HG03439 (cell line): Measurements from ENCODE around the gene CRYBG2.

ENCODE experiments used
- ATAC-seq: cut with Tn5 transposase; IDR thresholded peaks from one replicate; pipeline ENCODE4 v1.9.1; 2021; ENCODE audit warnings: mild to moderate bottlenecking, moderate library complexity; ENCODE audit not compliant: unreplicated experiment

The CRYBG2 gene

DNA sequence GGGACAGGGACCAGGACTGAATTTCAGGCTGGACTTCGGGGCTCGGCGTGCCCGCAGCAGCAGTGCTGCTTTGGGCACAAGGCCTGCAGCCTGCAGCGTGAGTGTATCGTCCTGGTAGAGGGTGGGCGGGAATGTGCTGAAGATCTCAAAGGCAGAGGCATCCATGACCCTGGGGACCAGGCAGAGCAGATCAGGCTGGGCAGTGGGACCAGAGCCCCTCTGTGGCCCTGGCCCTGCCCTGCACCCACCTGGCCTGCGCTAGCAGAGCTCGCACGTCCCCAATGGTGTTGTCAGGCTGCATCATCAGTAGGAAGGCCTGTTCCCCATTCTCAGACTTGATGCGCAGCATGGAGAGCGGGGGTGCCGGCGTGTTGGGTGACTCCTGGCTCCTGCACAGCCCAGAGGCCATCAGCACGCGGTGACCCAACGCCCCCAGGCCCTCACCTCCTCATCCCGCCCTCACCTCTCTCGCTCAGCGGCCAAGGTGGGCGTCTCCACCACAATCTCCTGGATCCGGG is 71.5 kb downstream of the CRYBG2 start:
- ATAC-seq, result no peak

DNA sequence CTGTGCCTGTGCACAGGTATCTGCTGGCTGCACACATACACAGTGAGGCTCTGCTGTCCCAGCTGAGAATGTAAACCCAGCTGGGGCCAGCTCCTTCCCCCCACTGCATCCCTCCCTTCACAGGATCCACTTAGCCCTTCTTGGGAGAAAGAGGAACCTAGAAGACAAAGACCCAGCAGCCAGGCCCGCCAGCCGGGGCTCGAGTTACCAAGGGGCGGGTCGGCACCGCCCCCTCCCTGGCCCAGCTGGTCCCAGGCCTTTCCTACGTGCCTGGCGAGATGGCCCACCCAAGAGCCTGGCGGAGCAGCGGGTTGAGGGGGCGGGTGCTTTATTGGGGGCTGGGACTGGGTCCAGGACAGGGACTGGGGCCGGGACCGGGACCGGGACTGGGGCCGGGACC is 72.0 kb downstream of the CRYBG2 start:
- ATAC-seq, result no peak

DNA sequence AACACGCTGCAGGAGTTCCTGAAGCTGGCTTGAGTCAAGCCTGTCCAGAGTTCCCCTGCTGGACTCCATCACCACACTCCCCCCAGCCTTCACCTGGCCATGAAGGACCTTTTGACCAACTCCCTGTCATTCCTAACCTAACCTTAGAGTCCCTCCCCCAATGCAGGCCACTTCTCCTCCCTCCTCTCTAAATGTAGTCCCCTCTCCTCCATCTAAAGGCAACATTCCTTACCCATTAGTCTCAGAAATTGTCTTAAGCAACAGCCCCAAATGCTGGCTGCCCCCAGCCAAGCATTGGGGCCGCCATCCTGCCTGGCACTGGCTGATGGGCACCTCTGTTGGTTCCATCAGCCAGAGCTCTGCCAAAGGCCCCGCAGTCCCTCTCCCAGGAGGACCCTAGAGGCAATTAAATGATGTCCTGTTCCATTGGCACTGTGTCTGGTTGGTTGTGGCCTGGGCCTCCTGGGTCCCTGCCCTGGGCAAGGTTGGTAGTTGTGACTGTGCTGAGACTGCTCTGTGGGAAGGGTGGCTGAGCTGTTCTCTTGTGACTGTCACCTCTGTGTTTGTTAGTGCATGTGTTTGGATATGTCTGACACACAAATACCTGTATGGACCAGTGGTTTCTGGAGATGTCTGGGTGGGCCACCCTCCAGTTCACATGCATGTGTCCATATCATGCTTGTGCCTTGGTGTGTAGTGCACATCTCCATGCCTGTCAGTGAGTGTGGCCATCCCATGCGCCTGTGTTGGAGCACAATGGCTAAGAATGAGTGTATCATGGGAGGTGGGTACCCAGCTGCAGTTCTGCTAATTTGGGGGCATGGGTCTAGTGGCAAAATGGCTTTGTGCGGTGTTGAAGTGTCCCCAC is 72.6 kb downstream of the CRYBG2 start:
- ATAC-seq, result no peak

DNA sequence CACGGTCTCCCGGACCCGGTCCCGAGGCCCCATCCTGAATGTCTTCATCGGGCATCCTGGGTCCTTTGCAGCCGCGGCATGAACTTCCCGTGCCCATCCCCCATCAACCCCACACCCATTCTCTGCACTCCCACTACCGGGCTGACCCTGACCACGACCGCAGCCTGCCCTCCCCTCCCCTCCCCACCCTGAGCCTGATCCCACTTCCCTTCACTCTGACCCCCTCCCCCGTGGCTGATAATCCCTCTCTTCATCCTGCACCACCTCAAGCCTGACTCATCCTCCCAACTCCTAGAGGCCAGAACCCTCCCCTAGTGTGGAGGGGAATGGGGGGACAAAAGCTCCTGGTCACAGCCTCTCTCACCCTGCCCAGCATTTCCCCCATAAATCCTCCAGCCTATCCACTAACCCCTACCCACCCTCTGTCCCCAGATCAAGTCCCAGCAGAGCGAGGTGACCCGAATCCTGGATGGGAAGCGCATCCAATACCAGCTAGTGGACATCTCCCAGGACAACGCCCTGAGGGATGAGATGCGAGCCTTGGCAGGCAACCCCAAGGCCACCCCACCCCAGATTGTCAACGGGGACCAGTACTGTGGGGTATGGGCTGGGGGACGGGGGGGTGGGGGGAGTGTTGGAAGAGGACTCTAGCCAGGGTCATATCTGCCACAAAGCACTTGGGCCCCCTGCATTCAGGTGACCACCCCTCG is 73.4 kb downstream of the CRYBG2 start:
- ATAC-seq, result no peak

DNA sequence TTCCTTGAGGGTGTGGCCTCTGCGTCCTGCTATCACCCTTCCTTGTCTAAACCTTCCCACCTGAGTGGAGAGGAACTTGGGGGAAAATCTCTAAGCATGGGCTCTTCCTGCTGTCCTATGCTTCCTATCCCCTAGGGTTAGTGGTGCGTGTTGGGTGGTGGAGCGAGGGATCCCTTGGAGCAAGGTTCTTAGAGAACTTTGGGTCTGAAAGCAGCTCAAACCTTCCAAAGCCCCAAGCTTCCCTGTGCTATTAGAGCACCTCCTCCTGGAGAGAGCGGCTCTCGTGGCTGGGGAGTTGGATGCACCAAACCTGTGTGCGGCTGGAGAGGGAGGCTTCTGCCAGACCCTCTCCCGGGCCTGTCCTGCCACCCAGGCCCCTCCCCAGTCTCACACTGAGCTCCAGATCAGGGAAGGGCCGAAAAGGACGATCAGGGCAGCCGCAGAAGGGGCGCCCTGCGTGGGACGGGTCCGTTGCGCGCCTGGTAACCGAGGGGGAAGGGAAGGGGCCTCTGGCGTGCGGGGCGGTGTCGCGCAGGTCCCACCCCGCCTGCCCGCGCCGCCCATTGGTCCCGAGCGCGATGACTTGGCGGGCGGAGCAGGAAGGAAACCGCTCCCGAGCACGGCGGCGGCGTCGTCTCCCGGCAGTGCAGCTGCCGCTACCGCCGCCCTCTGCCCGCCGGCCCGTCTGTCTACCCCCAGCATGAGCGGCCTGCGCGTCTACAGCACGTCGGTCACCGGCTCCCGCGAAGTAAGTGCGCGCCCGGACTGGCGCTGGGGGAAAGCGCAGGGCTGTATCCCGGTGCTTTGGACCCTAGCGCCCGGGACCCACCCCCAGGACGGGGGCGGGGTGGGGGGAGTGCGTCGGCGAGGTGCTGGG is 74.2 kb downstream of the CRYBG2 start, which contains the start of gene SH3BGRL3:
SH3BGRL3 (plus strand) TSS at position 631 of the 877 bp plus-strand sequence; CDS start at position 701, 70 bp downstream.
- ATAC-seq, result peak; percentile 62

DNA sequence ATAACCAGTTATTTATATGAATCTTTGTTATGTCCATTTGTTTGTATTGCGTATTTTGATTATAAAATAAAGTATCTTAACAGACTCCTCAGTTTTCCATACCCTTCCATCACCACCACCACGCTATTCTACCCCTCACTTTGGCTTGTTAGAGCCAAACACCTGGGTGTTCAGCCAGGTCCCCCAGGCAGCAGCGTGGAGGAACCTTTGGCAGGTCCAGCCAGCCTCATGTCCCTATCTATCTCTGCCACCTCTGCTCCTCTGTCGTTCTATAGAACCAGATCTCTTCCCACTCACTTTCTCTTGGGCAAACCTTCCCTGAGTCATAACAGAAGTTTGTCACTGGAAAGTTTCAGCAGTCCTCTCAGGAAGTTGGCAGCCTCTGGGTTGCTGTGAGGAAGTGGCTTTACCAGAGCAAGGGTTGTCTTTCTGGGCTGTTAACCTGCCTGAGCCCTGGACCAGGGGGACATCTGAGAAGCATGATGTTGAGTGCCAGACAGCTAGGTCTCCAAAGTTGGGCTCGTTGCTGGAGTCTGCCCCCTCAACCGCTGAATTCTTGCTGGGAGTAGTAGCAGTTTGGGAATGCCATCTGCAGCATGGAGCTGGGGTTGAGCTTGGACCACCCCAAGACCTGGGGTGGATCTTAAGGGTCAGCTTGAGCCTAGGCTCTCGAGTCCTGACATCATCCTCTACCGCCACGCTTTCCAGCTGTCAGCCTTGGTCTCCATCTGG is 75.0 kb downstream of the CRYBG2 start:
- ATAC-seq, result no peak

DNA sequence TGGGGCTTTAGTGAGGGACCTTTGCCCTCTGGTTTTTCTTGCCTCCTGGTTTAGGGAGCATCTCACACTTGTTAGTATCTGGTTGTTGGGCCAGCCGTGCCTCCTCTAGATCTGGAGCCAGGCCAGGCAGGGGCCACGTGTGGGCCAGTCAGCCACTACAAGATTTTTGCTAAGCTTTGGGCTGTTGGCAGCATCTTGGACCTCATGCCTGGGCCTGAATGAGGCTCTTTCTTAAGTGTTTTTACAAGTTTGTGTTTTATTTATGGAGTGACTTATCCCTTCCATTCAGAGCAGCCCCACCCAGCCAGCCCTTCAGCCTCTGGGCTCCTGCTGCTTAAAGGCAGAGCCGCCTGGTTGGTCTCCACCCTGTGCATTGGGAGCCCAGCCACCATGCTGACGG is 75.6 kb downstream of the CRYBG2 start:
- no peak for ATAC-seq

DNA sequence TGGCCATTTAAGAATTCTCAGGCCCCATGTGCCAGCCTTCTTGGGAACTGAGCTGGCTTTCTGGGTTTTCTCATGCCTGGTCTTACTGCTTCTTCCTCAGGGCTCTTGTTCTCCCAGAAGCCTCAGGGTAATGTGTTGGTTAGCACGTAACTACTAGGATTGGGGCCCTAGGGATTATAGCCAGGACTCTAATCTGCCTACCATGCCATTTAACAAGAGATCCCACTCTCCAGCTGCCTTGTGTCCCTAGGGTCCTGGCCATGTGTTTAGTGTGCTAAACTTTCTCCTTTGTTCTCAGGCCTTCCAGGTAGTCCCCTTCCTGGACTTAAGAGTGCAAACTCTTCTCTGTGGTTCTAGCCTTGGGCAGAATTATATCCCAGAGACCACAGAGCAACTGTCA is 76.2 kb downstream of the CRYBG2 start:
- no peak for ATAC-seq

DNA sequence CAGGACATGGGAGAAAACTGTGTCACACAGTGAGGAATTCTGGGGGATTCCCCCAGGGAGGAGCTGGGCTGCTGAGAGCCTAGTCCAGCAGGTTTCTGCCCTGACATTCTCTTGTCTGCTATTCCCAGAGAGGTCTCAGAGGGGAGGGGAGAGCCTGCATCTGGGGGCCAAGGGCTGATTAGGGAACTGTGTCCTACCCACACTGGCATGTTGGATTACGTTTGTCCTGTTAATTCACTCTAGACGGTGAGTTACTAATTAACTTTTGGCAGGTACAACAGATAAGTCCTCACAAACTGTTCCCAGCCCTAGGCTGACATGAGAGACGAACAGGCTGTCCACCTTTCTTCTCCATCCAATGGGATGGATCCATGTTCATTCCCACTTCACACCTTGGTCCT is 76.7 kb downstream of the CRYBG2 start:
- ATAC-seq, result no peak

DNA sequence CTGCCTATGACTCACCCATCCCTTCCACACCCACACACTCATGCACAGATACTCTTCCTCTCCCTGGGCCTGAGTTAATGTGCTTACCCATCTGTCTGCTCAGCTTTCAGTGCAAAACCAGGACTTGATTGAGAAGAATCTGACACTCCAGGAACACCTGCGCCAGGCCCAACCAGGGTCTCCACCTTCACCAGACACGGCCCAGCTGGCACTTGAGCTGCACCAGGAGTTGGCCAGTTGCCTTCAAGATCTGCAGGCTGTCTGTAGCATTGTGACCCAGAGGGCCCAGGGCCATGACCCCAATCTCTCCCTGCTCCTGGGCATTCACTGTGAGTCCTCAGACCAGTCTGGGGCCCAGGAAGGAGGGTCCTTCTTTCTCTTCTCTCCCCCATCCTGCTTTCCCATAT is 77.5 kb downstream of the CRYBG2 start:
- no peak for ATAC-seq

DNA sequence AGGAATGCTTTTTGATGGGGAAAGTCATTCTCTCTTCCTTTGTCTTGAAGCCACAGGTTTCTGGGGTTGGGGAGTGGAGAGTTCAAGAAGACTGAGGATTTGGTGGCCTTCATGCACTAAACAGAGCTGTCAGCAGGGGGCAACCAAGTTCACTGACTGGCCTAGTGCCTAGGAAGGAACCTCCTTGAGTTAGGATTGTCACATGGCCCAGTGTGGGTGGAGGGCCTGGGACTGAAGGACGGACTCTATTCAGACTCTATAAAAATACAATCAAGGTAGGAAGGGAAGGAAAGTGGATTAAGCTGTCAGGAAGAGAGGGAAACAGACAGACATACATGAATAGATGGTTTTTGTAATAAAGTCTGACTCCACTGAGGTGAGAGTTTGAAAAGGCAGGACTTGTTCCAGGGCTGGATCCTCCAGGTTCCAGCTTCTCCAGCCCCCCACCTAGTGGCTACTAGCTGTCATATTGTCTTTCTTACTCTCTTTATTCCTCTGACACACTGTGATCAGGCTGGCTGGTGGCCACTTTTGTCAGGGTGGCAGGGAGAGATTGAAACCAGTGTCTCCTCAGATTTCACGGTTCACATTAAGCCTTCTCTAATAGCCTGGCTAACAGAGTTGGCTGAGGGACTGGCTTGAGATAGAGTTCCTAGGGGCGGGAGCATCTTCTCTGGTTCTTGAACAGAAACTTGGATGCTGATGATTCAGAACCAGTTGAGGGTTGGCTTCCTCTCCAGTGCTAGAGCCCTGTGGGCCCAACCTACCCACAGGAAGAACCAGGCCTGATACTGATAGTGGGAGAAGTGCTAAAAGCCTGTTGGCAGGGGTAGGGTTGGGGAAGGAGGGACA is 78.1 kb downstream of the CRYBG2 start:
- no peak for ATAC-seq

DNA sequence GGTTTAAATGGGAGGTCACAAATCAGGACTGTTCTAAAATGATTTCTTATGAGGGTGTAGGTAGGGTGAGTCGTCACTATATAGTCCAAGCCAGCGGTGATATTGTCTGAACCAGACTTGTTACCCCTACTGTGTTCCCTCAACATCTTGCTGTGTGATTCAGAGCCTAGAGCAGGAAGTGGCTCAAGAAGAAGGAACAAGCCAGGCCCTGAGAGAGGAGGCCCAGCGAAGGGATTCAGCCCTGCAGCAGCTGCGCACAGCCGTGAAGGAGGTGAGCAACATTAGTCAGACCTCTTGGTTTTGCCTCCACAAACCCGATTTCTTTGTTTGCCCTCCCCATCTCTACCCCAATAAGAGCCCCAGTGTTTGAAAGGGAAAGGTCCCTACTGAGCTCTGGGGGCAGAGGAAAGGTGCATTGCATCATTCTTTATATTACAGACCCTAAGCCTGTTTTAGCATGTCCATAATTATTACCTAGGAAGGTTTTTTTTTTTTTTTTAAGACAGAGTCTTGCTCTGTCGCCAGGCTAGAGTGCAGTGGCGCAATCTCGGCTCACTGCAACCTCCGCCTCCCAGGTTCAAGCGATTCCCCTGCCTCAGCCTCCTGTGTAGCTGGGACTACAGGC is 79.0 kb downstream of the CRYBG2 start:
- ATAC-seq, result no peak
